ENCODE results near the gene FNIP1. TPM values are rescaled to one million over a fixed set of nuclear protein-coding genes. Genes with fewer than 3 reads are reported as not detected.

FNIP1 gene
- polyA plus RNA-seq, 1 donor from 2014 or later = 18.1 TPM

- no peak overlapping the region for H2AFZ ChIP-seq (ENCODE audit: low read depth, low read length)
- no peaks in the 10 kb centered on the region for H3K9me2 ChIP-seq (ENCODE audit: insufficient read depth, low read length)
- no peak overlapping the region for H3K4me2 ChIP-seq (ENCODE audit: low read length)
- TF ChIP-seq EZH2 (IDR thresholded peaks at IDR 0.05; ENCODE audit: borderline replicate concordance, insufficient read depth, low read length, poor library complexity, severe bottlenecking) = no peak
- no peaks in the 10 kb centered on the region for H3K36me3 ChIP-seq (ENCODE audit: insufficient read depth, low read length)
- H3K27me3 ChIP-seq (ENCODE audit: insufficient read depth, low read depth, low read length) = no peaks in the 10 kb centered on the region
- H3K27ac ChIP-seq (ENCODE audit: low read length) = no peak overlapping the region
- H3F3A ChIP-seq (ENCODE audit: insufficient read depth, low read length, poor library complexity, severe bottlenecking) = no peaks in the 10 kb centered on the region
- H3K9ac ChIP-seq (ENCODE audit: low read length) = no peak overlapping the region
- H3K9me3 ChIP-seq (ENCODE audit: low read length) = peaks cover 3% of the 10 kb centered on the region
- no peak overlapping the region for H3K4me3 ChIP-seq (ENCODE audit: low read length)
- H4K20me1 ChIP-seq (ENCODE audit: insufficient read depth) = no peaks in the 10 kb centered on the region
- no peaks in the 10 kb centered on the region for H3K79me2 ChIP-seq (replicated peaks; ENCODE audit: insufficient read depth, low read length)
Observed at GRCh38 chr5:131720714-131721113, 76.1 kb downstream of the FNIP1 start.

DNA sequence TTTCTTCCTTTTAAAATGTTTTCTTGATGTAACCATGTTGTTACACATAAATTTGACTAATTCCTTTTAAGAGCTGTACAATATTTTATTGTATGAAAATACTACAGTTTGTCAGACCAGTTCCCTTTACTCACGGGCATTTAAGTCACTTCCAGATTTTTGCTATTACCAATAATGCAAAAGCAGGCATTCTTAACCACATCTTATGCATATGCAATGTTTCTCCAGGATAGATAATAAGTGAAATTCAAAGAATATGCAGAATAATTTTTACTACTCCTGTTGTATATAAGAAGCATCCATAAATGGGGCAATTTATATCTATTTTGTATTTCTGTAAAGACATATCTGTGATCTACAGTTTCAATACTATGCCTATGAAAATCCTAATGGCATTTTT is 77.3 kb downstream of the FNIP1 start:
- peaks cover 3% of the 10 kb centered on the region for H3K9me3 ChIP-seq (ENCODE audit: low read length)
- H3K9me2 ChIP-seq (ENCODE audit: insufficient read depth, low read length) = no peaks in the 10 kb centered on the region
- H3F3A ChIP-seq (ENCODE audit: insufficient read depth, low read length, poor library complexity, severe bottlenecking) = no peaks in the 10 kb centered on the region
- TF ChIP-seq EZH2 (IDR thresholded peaks at IDR 0.05; ENCODE audit: borderline replicate concordance, insufficient read depth, low read length, poor library complexity, severe bottlenecking) = no peak
- TF ChIP-seq, protein P1, sequence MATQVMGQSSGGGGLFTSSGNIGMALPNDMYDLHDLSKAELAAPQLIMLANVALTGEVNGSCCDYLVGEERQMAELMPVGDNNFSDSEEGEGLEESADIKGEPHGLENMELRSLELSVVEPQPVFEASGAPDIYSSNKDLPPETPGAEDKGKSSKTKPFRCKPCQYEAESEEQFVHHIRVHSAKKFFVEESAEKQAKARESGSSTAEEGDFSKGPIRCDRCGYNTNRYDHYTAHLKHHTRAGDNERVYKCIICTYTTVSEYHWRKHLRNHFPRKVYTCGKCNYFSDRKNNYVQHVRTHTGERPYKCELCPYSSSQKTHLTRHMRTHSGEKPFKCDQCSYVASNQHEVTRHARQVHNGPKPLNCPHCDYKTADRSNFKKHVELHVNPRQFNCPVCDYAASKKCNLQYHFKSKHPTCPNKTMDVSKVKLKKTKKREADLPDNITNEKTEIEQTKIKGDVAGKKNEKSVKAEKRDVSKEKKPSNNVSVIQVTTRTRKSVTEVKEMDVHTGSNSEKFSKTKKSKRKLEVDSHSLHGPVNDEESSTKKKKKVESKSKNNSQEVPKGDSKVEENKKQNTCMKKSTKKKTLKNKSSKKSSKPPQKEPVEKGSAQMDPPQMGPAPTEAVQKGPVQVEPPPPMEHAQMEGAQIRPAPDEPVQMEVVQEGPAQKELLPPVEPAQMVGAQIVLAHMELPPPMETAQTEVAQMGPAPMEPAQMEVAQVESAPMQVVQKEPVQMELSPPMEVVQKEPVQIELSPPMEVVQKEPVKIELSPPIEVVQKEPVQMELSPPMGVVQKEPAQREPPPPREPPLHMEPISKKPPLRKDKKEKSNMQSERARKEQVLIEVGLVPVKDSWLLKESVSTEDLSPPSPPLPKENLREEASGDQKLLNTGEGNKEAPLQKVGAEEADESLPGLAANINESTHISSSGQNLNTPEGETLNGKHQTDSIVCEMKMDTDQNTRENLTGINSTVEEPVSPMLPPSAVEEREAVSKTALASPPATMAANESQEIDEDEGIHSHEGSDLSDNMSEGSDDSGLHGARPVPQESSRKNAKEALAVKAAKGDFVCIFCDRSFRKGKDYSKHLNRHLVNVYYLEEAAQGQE (IDR thresholded peaks at IDR 0.05; ENCODE audit: borderline replicate concordance) = no peak
- TF ChIP-seq EP300 (conservative IDR thresholded peaks at IDR 0.05; ENCODE audit: poor library complexity, severe bottlenecking) = no peak
- TF ChIP-seq SMC3 (conservative IDR thresholded peaks at IDR 0.05; ENCODE audit: poor library complexity) = no peak
- no peak for TF ChIP-seq POLR2AphosphoS5 (IDR thresholded peaks at IDR 0.05)
- no peak for TF ChIP-seq CTCF (IDR thresholded peaks at IDR 0.05; ENCODE audit: poor library complexity, severe bottlenecking)
- no peak for TF ChIP-seq TAF1 (IDR thresholded peaks at IDR 0.05; ENCODE audit: low read depth)
- no peak for TF ChIP-seq MXI1 (conservative IDR thresholded peaks at IDR 0.05; ENCODE audit: poor library complexity, severe bottlenecking)
- TF ChIP-seq RAD21 (conservative IDR thresholded peaks at IDR 0.05) = no peak
- no peaks in the 10 kb centered on the region for H3K79me2 ChIP-seq (replicated peaks; ENCODE audit: insufficient read depth, low read length)
- H3K36me3 ChIP-seq (ENCODE audit: insufficient read depth, low read length) = no peaks in the 10 kb centered on the region
- H4K20me1 ChIP-seq (ENCODE audit: insufficient read depth) = no peaks in the 10 kb centered on the region
- H3K27me3 ChIP-seq (ENCODE audit: insufficient read depth, low read depth, low read length) = no peaks in the 10 kb centered on the region
- no peak overlapping the region for H3K27ac ChIP-seq (ENCODE audit: low read length)
- no peak overlapping the region for H3K4me3 ChIP-seq (ENCODE audit: low read length)
- H2AFZ ChIP-seq (ENCODE audit: low read depth, low read length) = no peak overlapping the region
- H3K9ac ChIP-seq (ENCODE audit: low read length) = no peak overlapping the region
- H3K4me2 ChIP-seq (ENCODE audit: low read length) = no peak overlapping the region

All from neural cell (in vitro differentiated cells).